ENCODE data around the gene DDI2.

- TF ChIP-seq CTCF (IDR thresholded peaks at IDR 0.05; ENCODE audit: low read depth, low read length, missing input control) (no peak), GABPA (IDR thresholded peaks at IDR 0.05 in 1 of 2, conservative IDR thresholded peaks at IDR 0.05 in 1 of 2) (no peak), SP1 (IDR thresholded peaks at IDR 0.05) (no peak), MAX (IDR thresholded peaks at IDR 0.05) (no peak), RAD21 (IDR thresholded peaks at IDR 0.05) (no peak)
Measured at GRCh38 chr1:15683345-15684039, 66.2 kb downstream of the DDI2 start.
